ENCODE data around the gene HDLBP. TPM values are rescaled to one million over a fixed set of nuclear protein-coding genes. Genes with fewer than 3 reads are reported as not detected.

The HDLBP gene
- total and polyA plus RNA-seq, 2 experiments from 2014 or later: 230 to 306 TPM

DNA sequence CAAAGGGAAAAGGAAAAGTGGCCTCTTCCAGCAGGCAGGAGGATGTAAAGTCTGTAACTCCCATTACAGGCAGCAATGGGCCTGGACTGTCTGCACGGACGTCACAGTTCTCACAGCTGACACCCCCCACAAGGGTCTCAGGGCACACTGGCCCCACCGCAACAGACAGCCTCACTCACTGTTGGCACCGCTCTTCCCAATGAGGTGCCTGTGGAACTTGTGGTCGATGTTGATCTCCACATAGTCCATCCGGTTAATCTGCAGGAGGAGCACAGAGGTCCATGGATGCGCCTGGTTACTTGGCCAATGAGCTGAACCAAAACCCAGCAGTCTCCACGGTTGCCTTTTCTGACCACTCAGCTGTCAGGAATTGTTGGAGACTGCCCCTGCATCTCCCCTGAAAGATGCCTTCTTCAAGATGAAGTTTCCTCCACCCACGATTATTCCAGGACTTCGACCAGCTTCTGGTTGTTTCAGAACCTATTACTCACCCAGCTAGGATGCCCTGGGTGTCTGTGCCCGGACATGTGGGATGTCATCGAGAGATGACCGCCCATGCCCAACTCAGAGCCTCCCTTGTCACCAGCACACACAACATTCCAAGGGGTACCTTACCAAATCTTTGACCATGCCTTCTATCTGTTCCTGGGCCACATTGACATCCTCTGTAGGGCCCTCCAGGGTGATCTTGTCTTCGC, 62.5 kb downstream of the HDLBP start (continued):
- no peak for TF ChIP-seq ZNF462 (CRISPR knock-in tag; IDR thresholded peaks at IDR 0.05)
- no peak for TF ChIP-seq STAT1 (IDR thresholded peaks at IDR 0.05; ENCODE audit: unreplicated experiment)
- no peak for TF ChIP-seq JUNB (IDR thresholded peaks at IDR 0.05; ENCODE audit: unreplicated experiment)
- TF ChIP-seq ETS1 (IDR thresholded peaks at IDR 0.05): no peak
- no peak for TF ChIP-seq EZH2 (IDR thresholded peaks at IDR 0.05; ENCODE audit: low read depth, unreplicated experiment)
- no peak for TF ChIP-seq ZNF114 (CRISPR knock-in tag; IDR thresholded peaks at IDR 0.05)
- TF ChIP-seq POLR2AphosphoS5 (IDR thresholded peaks at IDR 0.05; ENCODE audit: low read depth): no peak
- TF ChIP-seq NANOG (IDR thresholded peaks at IDR 0.05; ENCODE audit: borderline replicate concordance): no peak
- no peak for TF ChIP-seq EZH2phosphoT487 (IDR thresholded peaks at IDR 0.05; ENCODE audit: unreplicated experiment)
- no peak for TF ChIP-seq CREB1 (CRISPR knock-in tag; IDR thresholded peaks at IDR 0.05; ENCODE audit: low read depth)
